HG03196 (cell line): ENCODE results near the gene LAMB1.
"Not testable (repeated sequence)": the region's sequence is repeated elsewhere in the genome, so short reads cannot be mapped to it uniquely, and the experiment has no call there.

Source experiments
- ATAC-seq: cut with Tn5 transposase; IDR thresholded peaks from one replicate; pipeline ENCODE4 v1.9.1; 2021; ENCODE audit not compliant: unreplicated experiment

The LAMB1 gene

DNA sequence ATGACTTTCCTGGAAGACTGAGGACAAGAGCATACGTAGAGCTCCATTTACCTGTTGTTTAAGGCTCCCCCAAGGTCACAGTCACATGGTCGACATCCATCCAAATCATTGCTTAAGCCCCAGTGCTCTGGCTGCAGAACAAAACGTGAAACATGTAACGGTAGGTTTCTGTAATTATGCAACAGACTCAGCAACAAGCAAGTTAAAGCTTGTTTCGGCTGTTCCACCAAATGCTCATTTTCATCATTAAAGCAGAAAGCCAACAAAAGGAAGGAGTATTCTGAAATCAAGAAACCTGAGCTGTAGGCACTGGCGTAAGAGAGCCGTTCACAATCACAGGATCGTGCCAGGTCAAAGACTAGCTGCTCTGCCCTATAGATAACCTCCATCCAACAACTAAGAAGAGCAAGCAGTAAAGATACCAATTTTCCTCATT, 30.0 kb downstream of the LAMB1 start:
- ATAC-seq, result no peak

DNA sequence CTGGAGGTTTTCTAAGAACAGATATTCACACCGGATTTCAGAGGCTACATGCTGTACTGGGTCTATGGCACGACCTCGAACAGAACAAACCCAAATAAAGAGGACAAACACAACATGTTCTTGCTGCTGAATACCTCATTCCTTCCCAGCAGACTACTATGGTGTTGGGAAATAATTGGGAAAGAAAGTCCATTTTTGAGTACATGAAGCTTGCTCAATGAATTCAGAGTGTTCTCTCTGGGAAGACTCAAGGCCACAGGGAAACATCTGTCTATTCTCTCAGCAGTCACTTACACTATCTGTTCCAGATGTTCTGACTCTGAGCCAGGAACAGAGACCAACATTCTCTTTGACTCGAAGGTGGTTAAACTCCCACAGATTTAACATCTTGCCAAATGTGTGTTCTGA, 30.9 kb downstream of the LAMB1 start:
- no peak for ATAC-seq

DNA sequence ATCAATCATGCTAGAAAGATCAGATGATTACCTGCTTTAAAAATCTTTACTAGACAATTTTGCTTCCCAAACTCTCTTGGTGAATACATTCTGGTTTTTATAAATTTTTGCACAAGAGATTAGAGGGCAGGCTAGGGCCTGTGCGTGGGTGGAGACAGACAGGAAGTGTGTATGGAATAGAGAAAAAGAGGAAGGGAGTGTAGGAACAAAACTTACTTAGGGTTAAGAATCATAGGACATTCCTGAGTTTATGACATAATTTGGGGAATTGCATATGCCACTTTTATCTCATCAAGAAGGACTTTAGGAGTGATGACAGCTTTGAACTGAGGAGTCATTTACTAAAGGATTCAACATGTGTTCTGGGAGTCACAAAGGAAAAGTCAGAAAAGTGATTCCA, 31.3 kb downstream of the LAMB1 start:
- ATAC-seq, result no peak

DNA sequence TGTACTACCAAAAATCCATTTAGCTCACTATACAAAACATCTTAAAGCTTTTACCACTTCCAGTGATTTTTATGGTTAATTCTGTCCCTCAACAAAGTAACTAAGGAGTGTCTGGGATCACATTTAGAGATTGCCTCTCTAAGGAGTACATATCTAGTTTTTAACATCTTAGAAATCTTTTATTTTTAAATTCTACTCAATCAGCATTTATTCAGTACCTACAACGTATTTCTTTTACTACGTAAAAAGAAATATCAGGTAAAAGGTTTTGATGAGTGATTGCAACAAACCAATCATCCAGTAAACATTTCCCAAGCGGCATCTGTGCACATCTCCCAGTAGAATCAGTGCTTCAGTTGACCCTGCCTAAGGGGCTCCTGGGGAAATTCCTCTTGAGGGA, 31.9 kb downstream of the LAMB1 start:
- ATAC-seq, result no peak

DNA sequence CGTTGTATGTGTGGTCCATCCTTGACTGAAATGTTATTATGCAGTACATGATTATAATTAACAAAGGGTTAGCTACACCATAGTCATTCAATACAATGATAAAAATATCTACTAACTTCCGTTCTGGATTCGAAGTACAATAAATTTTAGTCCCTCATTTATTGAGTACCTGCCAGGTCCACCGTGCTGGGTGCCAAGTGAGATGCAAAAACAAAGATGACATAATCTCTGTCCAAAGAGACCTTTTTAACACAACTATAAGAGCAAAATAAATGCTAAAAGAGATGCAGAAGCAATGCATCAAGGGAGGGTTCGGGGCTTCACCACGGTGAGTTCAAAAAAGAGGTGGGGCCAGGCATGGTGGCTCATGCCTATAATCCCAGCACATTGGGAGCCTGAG, 33.1 kb downstream of the LAMB1 start:
- no peak for ATAC-seq

DNA sequence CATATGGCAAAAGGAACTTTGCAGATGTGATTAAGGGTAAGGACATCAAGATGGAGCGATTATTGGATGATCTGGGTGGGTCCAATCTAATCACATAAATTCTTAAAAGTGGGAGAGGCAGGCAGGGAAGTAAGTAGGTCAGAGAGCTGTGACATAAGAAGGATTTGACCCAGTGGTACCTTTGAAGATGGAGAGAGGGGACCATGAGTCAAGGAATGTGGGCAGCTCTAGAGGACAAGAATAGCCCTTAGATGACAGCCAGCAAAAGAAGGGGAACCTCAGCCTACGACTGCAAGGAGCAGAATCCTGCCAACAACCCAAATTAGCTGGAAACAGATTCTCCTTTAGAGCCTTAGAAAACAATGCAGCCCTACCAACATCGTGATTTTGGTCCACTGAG, 34.5 kb downstream of the LAMB1 start:
- no peak for ATAC-seq

DNA sequence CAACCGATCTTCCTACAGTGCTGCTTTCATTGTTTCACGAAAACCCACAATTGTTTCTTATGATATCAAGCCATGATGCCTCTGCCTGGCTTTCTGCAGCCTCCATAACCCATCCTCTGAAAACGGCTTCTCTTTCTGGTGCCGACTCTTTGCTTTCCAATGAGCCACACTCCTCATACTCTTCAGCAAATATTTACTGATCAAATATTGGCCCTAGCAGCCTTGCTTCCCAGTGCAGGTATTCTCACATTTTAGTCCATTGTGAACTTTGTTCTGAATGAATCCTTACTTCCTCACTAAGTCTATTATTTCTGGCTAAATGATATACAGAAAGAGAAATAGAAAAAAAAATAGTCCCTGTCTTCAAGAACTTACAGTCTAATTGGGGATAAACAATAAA, 35.5 kb downstream of the LAMB1 start:
- no peak for ATAC-seq

DNA sequence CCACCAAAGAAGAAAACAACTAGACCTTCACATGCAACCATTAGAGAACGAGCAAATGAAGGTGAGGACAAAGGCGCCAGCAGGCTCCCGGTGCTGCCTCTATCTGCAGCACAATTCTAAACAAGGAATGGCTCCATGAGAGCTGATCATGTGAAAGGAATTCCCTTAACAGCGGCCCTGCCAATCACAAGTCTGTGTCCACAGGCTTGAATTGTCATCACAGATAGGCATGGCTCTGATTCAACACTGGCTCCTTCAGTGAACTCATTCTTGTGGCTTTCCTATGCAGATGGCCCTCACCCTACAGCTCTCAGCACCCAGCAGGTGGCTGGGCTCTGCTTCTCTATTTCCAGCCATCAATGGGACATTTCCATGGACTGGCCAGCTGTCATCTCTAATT, 36.2 kb downstream of the LAMB1 start:
- ATAC-seq, result no peak

DNA sequence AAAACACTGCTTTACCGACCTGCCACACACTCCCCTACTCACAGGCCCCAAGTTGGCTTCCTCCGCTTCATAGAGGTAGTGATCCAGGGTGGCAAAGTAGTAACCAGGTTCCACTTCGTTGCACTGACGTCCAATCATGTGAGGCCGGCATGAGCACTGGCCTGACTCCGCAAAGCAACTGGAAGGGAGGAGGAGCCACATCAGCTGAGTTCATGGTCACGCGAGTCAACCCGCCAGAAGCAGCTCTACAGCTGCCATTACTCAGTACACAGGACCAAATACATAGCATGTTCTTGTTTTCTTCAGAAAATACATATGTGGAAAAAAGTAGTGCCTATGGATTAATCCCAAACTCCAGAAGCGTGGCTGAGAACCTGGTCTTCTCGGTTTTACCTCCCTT, 38.5 kb downstream of the LAMB1 start:
- ATAC-seq, result no peak

DNA sequence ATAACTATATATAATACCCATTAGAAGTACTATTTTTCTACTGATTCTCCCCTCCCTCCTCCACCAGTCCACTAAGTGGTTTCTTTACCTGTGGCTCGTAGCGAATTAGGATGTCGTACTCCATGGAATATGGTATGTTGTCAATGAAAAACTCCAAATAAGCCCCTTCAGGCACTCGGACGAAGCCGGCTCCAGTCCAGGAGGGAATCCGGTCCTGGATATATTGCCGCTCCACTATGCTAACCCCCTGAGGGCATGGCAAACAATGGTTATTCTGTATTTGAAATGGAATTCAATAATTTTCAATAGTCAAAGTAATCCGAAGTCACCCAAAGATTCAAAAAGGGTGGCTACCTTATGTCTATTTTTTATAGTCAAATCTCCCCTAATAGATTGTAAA, 40.1 kb downstream of the LAMB1 start:
- ATAC-seq, result no peak

DNA sequence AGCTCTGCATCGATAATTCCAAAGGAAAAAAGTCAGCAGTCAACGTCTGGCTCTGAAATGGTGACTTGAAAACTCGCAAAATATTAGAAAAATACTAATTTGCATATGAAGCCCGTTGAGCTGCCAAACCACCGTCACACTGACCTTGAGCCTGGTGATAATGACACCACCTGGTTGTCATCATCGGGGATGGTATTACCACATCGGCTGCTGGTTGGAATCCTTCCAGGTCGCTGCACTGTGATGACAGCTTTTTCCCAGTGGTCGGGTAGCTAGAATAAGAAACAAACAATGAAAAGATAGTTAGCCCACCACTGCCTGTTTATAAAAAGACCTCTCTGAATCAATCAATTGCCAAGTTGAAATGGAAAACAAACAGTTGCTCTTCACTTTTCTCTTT, 41.6 kb downstream of the LAMB1 start:
- ATAC-seq, result no peak

DNA sequence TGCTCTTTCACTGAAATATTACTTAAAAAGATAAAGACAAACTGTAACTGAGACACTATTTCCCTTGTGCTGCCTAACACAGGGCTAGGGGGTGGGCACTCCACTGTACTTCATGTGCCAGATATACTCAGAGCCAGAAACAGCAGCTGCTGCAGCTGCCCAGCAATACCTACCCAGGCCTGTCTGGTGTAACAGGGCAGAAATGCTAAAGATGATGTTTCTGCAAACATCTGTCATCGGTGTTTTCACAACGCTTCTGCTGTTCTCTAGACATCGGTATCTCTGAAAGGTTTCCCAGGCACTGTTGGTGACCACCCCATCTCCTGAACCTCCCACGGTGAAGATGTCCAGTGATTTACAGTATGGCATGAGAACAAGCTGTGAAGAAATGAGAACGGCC, 42.7 kb downstream of the LAMB1 start:
- no peak for ATAC-seq

DNA sequence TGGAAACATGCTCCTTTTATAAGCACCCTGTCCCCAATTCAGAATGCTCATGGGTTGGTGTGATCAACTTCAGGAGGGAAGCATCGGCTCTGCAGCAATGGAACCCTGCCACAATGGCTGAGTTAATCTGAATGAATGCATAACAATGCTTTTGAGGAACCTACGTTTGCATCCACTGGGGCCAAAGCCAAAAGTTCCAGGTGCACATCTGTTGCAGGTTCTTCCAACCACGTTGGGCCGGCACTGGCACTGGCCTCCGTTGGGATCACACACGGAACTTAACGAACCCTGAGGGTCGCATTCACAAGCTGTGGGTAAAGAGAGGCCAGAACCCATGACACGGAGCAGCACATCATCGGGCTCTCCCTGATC, 43.4 kb downstream of the LAMB1 start:
- no peak for ATAC-seq

DNA sequence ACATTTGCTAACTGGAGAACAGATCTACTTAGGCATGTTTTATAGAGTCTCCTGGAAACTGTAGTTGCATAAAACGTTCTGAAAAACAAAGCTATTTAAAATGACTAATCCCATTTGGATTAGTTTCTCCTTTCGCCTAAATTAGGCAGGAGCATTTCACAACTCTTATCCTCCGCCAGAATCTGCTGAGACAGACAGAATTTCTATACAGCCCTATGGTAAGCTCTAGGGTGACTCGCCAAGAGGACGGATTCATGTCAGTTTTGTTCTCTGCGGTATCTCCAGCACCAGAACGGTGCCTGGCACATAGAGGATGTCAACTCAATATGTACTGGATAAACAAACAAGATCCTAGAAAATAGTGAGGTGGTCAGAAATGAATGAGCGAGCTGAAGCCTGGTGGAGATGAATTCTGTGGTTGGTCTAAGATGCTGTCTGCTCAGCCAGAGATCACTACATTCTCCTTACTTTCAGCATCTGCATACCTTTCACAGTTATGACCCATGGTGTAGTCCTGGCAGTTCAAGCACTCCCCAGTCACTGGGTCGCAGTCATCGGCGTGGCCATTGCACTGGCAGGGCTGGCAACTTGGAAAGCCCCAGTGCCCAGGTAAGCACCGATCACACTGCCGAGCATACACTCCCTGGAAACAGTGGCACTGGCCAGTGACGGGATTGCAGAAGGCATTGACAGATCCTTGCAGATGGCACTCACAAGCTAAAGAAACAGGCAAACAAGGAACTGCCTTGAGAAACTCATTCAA, 44.0 kb downstream of the LAMB1 start:
- no peak for ATAC-seq

DNA sequence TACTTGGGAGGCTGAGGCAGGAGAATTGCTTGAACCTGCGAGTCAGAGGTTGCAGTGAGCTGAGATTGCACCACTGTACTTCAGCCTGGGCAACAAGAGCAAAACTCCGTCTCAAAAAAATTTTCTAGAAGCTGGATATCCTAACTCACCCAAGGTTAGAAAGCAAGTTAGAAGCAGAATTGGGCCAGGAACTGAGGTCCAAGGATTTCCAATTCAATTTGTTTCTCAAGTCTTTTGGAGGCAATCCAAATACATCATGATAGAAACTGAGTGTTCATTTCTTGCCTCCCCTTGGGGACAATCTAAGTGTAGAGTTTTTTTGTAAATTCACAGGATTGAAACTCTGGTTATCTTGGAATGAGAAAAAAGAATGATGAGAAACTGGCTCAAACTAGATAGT, 45.5 kb downstream of the LAMB1 start:
- no peak for ATAC-seq

DNA sequence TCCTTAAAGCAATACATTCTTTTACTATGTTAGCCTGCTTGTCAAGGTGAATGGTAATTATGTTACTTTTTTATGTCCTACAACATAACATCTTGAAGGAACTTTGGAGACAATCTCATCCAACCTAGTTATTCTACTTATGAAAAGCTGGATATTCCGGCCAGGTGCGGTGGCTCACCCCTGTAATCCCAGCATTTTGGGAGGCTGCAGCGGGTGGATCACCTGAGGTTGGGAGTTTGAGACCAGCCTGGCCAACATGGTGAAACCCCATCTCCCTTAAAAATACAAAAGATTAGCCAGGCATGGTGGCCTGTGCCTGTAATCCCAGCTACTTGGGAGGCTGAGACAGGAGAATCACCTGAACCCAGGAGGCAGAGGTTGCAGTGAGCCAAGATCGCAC, 46.0 kb downstream of the LAMB1 start:
- not testable (repeated sequence) for ATAC-seq

DNA sequence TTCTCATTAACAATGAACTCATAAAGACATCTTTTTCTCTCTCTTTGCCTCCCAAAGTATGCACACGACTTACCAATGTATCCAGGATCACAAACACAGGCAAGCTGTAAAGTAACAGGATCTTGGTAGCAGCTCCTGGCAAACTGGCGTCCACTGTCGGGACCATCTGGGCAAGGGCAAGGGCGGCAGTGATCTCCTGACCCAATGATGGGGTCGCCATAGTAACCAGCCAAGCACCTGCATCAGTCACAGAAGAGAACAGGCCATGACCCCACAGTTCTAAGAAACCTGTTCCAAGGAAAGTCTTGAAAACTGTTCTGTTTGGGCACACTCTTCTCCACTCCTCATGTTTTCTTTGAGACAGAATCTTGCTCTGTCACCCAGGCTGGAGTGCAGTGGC, 47.6 kb downstream of the LAMB1 start:
- no peak for ATAC-seq

DNA sequence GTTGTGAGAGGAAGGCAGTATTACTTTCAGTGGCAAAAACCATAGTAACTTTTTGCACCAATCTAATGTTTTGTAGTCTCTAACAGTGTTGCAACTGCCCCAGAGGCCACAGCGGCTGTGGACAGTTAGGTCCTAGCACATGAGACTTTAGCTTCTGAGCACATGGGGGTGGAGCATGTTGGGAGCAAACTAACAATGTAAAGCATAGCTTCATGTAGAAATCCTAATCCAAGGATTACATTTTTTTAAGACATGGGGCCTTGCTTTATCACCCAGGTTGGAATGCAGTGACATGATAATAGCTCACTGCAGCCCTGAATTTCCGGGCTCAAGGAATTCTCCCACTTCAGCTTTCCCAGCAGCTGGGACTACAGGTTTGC, 49.0 kb downstream of the LAMB1 start:
- no peak for ATAC-seq

DNA sequence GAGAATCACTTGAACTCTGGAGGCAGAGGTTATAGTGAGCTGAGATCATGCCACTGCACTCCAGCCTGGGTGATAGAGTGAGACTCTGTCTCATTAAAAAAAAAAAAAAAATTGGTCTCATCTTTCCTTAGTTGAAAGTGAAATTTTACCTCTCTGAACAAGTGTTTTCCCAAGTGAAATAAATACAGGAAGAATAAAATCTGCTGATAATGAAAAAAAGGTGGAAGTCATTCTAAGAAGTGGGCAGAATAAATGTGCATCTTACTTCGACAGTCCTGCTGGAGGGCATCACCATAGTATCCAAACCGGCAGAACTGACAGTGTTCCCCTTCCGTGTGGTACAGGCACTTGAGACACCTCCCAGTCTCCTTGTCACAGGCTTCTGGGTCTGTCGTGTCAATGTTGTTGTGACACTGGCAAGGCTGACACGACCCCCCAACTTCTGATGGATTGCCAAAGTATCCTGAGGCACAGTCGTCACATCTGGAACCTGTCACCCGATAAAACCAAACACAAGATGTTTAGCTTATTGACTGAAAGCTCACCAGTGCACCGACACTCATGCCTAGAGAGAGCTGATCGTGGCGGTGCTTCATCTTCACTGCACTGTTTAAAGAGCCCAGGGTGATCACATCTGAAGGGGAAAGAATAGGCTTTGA, 49.6 kb downstream of the LAMB1 start:
- no peak for ATAC-seq

DNA sequence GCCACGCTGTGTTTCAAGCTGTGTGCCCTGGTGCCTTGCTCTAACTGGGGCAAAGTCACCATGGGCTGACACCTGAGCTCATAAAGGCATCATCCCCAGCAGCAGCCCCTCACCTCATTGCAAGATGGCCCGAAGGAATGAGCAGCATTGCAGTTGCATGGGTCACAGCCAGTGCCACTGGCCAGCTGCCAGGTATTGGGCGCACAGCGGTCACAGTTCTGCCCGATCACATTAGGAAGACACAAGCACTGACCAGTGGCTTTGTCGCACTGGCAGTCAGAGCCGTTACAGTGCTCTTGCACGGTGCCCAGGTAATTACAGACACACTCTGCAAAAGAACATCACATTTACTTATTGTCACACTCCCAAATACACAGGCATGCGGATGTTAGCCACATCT, 51.1 kb downstream of the LAMB1 start:
- no peak for ATAC-seq

DNA sequence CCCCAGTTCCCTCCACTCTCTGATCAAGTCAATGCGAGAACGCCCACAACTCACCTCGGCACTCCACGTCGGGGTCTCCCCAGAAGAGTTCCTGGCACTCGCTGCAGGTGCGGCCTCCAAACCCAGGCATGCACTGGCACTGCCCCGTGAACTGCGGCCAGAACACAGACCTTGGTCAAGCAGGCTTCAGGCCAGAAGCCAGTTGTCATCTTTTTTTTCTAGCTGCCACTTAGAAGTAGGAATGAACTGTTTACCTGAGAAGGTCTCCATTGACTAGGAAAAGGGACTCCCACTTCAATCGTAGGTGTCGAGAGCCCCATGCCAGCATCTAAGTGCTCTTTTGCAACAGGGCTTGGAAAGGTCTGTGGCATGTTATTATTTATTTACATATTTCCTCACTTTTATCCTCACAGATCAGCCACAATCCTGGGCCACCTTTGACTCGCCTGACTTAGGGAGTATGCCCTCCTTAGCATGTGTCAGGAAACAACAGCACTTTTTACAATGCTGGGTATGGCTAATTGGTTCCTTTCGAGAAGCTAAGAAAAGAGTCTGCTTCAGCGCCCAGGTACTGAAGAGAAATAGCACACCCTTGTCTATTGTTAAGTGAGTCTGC, 51.7 kb downstream of the LAMB1 start:
- ATAC-seq, result no peak

DNA sequence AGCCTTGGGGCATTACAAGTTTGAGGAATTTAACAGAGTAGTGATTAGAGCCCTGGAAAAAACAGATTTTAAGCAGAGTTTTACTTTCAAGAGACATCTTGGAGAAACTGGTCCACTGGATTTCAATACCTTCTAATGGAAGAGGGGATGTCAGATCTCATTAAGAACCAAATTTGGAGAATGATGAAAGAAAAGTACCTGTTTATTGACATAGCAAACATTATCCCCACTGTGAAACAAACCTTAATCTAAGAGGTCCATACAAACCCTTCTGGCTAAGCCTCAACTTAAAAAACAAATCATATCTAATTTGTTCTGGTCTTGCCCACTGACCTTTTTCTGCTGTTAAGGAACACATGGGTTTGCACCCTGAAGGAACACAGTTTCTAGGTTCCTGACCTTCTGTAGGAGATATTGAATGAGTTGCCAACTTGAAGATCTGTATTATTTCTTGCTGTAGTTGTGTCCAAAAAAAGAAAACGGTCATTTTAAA, 53.5 kb downstream of the LAMB1 start:
- no peak for ATAC-seq
